Smooth muscle cell (in vitro differentiated cells): ENCODE measurements around the gene PIK3IP1. TPM values are rescaled to one million over a fixed set of nuclear protein-coding genes. Genes with fewer than 3 reads are reported as not detected.

Experiments used
- DNase-seq: peaks from one replicate; lab custom pipeline; 2025; ENCODE audit not compliant: unreplicated experiment; lab: John Stamatoyannopoulos, UW
- H2AFZ ChIP-seq: fragments of 200-600 bp; sonication (generic); 2 replicates; pipeline ENCODE4 v1.6.0; 2016; ENCODE audit warnings: antibody characterized with exemption, low read depth, mild to moderate bottlenecking
- H3F3A ChIP-seq: fragments of 200-600 bp; sonication (generic); 2 replicates; pipeline ENCODE4 v1.6.0; 2017; ENCODE audit warnings: antibody characterized with exemption, low read depth
- H3K27ac ChIP-seq: fragments of 200-600 bp; sonication (generic); 2 replicates; pipeline ENCODE4 v1.5.1; 2016; ENCODE audit warnings: low read depth, mild to moderate bottlenecking
- H3K27me3 ChIP-seq: fragments of 200-600 bp; sonication (generic); 2 replicates; pipeline ENCODE4 v1.6.1; 2016; ENCODE audit warnings: low read depth, mild to moderate bottlenecking
- H3K36me3 ChIP-seq: fragments of 200-600 bp; sonication (generic); 2 replicates; pipeline ENCODE4 v1.5.1; 2016; ENCODE audit warnings: low read depth
- H3K4me1 ChIP-seq: fragments of 200-600 bp; sonication (generic); 2 replicates; pipeline ENCODE4 v1.5.1; 2016; ENCODE audit warnings: low read depth
- H3K4me2 ChIP-seq: fragments of 200-600 bp; sonication (generic); 2 replicates; pipeline ENCODE4 v1.6.0; 2016; ENCODE audit warnings: mild to moderate bottlenecking
- H3K4me3 ChIP-seq: fragments of 200-600 bp; sonication (generic); 2 replicates; pipeline ENCODE4 v1.5.1; 2016; ENCODE audit warnings: mild to moderate bottlenecking
- H3K79me2 ChIP-seq: fragments of 200-600 bp; sonication (generic); 2 replicates; pipeline ENCODE4 v1.6.0; 2016; ENCODE audit warnings: low read depth, mild to moderate bottlenecking
- H3K9ac ChIP-seq: fragments of 200-600 bp; sonication (generic); 2 replicates; pipeline ENCODE4 v1.6.0; 2016; ENCODE audit warnings: low read depth
- H3K9me3 ChIP-seq: fragments of 200-600 bp; sonication (generic); replicated peaks from 2 replicates; pipeline ENCODE4 v1.5.1; 2016; ENCODE audit warnings: low read depth
- H4K20me1 ChIP-seq: fragments of 200-600 bp; sonication (generic); 2 replicates; pipeline ENCODE4 v1.6.0; 2016; ENCODE audit warnings: low read depth
- CTCF ChIP-seq: fragments of 200-600 bp; sonication (generic); IDR thresholded peaks from 2 replicates; pipeline ENCODE4 v1.5.1; 2017; ENCODE audit warnings: borderline replicate concordance, mild to moderate bottlenecking, antibody characterized with exemption; ENCODE audit not compliant: insufficient read depth, poor library complexity, severe bottlenecking
- WGBS: methylation state at CpG from one replicate; pipeline ENCODE4 v1.1.7; 2016; ENCODE audit warnings: low lambda C conversion rate; 5-methylcytosine and 5-hydroxymethylcytosine counted together
- polyA plus RNA-seq: library from polyadenylated mRNA; unstranded; fragments of >200 nt; fragmentation: Nextera tagmentation; extraction: Ambion mirVana; gene quantifications from 2 replicates; pipeline ENCODE4 v1.2.1, GENCODE V29; 2016
- total RNA-seq: library from RNA; depleted of rRNA; stranded (reverse); fragments of >200 nt; gene quantifications from 2 replicates; pipeline ENCODE4 v1.2.3, GENCODE V29; 2014

The PIK3IP1 gene
- total and polyA plus RNA-seq, 2 experiments from 2014 or later = 16.9 to 20.2 TPM

GRCh38 chr22:31278151-31278621 lies 14.1 kb downstream of the PIK3IP1 start:
- no peaks in the 10 kb centered on the region for H3K9me3 ChIP-seq
- peaks cover 10% of the 10 kb centered on the region for H3K36me3 ChIP-seq
- H3K79me2 ChIP-seq = no peaks in the 10 kb centered on the region

GRCh38 chr22:31277741-31278140 lies 14.5 kb downstream of the PIK3IP1 start:
- Histone ChIP-seq H3K27me3 (no peaks in the 10 kb centered on the region), H2AFZ (no peak overlapping the region), H3K36me3 (peaks cover 13% of the 10 kb centered on the region), H3K79me2 (no peaks in the 10 kb centered on the region), H3K9ac (no peak overlapping the region), H3K4me2 (no peak overlapping the region), H3K27ac (no peak overlapping the region), H4K20me1 (peaks cover 31% of the 10 kb centered on the region), H3K4me3 (no peak overlapping the region), H3K9me3 (no peaks in the 10 kb centered on the region), H3F3A (peaks cover 32% of the 10 kb centered on the region), H3K4me1 (no peaks in the 10 kb centered on the region)
- WGBS = 85% methylated on average over 5 of the region's 5 CpGs
- DNase-seq = no peak
- no peak for TF ChIP-seq CTCF

More at GRCh38 chr22:31278151-31278621, 14.1 kb downstream of the PIK3IP1 start:
- Histone ChIP-seq H3K27ac (no peak overlapping the region), H3K4me1 (no peaks in the 10 kb centered on the region), H3K27me3 (no peaks in the 10 kb centered on the region), H3K9ac (no peak overlapping the region), H4K20me1 (peaks cover 28% of the 10 kb centered on the region), H3K4me3 (no peak overlapping the region), H3F3A (peaks cover 29% of the 10 kb centered on the region), H3K4me2 (no peak overlapping the region), H2AFZ (no peak overlapping the region)
- WGBS = 94% methylated on average over 9 of the region's 9 CpGs
- DNase-seq = no peak
- no peak for TF ChIP-seq CTCF

- H2AFZ ChIP-seq = no peak overlapping the region
- 97% methylated on average over 25 of the region's 69 CpGs for WGBS
- no peak for TF ChIP-seq CTCF
These were observed 15.7 kb downstream of the PIK3IP1 start for GRCh38 chr22:31276426-31277167.

More at GRCh38 chr22:31276426-31277167, 15.7 kb downstream of the PIK3IP1 start:
- Histone ChIP-seq H3K9ac (no peak overlapping the region), H3K4me3 (no peak overlapping the region), H3K4me2 (no peak overlapping the region), H4K20me1 (peaks cover 41% of the 10 kb centered on the region), H3K4me1 (no peaks in the 10 kb centered on the region), H3K27me3 (no peaks in the 10 kb centered on the region), H3K79me2 (no peaks in the 10 kb centered on the region), H3K27ac (no peak overlapping the region), H3K36me3 (peaks cover 17% of the 10 kb centered on the region), H3F3A (peaks cover 25% of the 10 kb centered on the region), H3K9me3 (no peaks in the 10 kb centered on the region)
- no peak for DNase-seq
